ENCODE results near the gene PTPRU.
A peak's percentile ranks its signal among the peaks of the same experiment; 100 is the strongest.

Gene PTPRU

DNA sequence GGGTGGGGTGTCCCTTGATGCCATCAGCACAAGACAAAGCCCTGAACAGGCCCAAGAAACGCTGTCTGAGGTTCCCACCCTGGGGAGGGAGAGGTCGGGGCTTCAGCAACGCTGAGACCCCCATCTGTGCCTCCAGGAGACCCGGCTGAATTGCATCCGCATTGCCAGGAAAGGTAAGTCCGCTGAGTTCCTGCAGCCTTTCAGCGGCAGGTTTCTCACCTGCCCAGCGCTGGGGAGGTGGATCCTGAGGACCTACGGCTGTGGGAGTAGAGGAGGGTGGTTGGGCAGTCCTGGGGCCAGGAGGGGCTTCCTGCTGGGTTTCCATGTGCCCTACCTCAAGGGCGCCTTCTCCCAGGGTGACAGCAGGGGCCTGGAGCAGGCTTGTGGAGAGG lies 47.5 kb downstream of the PTPRU start:
- H3K9ac ChIP-seq, result 0 out of 2 replicates have a peak overlapping the region, but pooled peaks have one; percentile 34
- peak overlapping the region; percentile 53 for H3K4me3 ChIP-seq
- H4K20me1 ChIP-seq, result no peaks in the 10 kb centered on the region
- H3K36me3 ChIP-seq, result no peaks in the 10 kb centered on the region
- TF ChIP-seq Cebpa-rat (IDR thresholded peaks at IDR 0.05), result no peak
- peaks cover 48% of the 10 kb centered on the region for H3K4me1 ChIP-seq
- H3K27ac ChIP-seq, result peak overlapping the region; percentile 56; the same call in 1 of the 2 replicates
- no peaks in the 10 kb centered on the region for H3K9me3 ChIP-seq
- H3K27me3 ChIP-seq, result no peaks in the 10 kb centered on the region
- peak overlapping the region; percentile 75 for H3K4me2 ChIP-seq

- Histone ChIP-seq H4K20me1 (no peaks in the 10 kb centered on the region), H3K9me3 (no peaks in the 10 kb centered on the region), H3K4me1 (peaks cover 49% of the 10 kb centered on the region), H3K9ac (0 out of 2 replicates have a peak overlapping the region, but pooled peaks have one; percentile 34), H3K4me3 (0 out of 2 replicates have a peak overlapping the region, but pooled peaks have one; percentile 53), H3K36me3 (no peaks in the 10 kb centered on the region), H3K27ac (no peak overlapping the region), H3K27me3 (no peaks in the 10 kb centered on the region), H3K4me2 (peak overlapping the region; percentile 75; the same call in 1 of the 2 replicates)
- no peak for TF ChIP-seq Cebpa-rat (IDR thresholded peaks at IDR 0.05)
Observed at GRCh38 chr1:29284286-29284960, 48.1 kb downstream of the PTPRU start.

DNA sequence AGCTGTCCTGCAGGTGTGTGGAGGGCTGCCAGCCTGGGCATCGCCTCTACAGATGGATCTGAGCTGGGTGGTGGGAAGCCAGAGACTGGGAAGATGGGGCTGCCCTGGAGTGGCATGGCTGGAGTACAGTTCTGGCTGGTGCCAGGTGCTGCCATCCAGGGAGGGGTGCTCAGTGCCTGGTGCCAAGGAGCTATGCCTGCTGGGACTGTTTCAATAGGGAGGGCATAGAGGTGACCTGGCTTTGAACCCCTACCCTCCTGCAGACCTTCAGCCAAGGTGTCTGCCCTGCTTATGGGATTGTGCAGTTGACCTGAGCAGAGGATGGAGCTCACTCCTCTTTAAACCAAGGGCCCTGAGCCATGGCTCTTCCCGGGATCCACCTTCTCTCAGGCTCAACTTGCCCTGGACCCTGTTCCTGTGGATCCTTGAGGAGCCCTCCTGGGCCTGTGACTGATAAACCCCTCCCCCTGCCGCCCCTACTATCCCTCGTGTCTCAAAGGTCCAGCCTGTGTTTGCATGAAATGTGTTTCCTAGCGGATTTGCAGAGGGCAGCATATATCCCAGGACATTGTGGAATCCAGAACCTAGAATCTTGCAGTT lies 48.7 kb downstream of the PTPRU start:
- Histone ChIP-seq H3K9me3 (no peaks in the 10 kb centered on the region), H3K4me3 (no peak overlapping the region), H3K36me3 (no peaks in the 10 kb centered on the region), H3K27ac (no peak overlapping the region), H3K4me1 (peaks cover 49% of the 10 kb centered on the region), H3K27me3 (no peaks in the 10 kb centered on the region), H4K20me1 (no peaks in the 10 kb centered on the region), H3K9ac (no peak overlapping the region), H3K4me2 (no peak overlapping the region)
- no peak for TF ChIP-seq Cebpa-rat (IDR thresholded peaks at IDR 0.05)

DNA sequence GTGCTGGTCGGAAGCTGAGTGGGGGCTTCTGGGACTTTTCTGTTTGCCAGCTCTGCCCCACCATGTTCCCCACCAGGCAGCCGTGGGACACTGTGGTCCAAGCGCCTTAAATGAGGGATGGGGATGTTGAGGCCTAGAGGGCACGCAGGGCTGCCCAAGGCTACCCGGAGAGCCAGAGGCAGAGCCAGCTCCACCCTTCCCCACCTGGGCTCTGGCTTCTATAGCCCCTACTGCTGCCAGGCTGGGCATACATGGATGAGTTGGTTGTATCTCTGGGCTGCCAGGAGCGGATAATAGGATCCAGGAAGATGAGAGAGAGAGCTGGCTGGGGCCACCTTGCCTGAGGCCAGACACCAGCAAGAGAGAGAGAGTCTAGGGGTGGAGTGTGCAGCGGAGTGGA lies 49.4 kb downstream of the PTPRU start:
- H3K4me1 ChIP-seq, result peaks cover 49% of the 10 kb centered on the region
- no peaks in the 10 kb centered on the region for H4K20me1 ChIP-seq
- H3K4me2 ChIP-seq, result no peak overlapping the region
- no peaks in the 10 kb centered on the region for H3K36me3 ChIP-seq
- no peak for TF ChIP-seq Cebpa-rat (IDR thresholded peaks at IDR 0.05)
- H3K27ac ChIP-seq, result no peak overlapping the region
- H3K27me3 ChIP-seq, result no peaks in the 10 kb centered on the region
- no peak overlapping the region for H3K4me3 ChIP-seq
- H3K9ac ChIP-seq, result no peak overlapping the region
- no peaks in the 10 kb centered on the region for H3K9me3 ChIP-seq

GRCh38 chr1:29286194-29286767 lies 50.0 kb downstream of the PTPRU start:
- Histone ChIP-seq H3K36me3 (no peaks in the 10 kb centered on the region), H3K27me3 (no peaks in the 10 kb centered on the region), H3K4me3 (no peak overlapping the region), H3K9me3 (no peaks in the 10 kb centered on the region), H3K4me2 (peak overlapping the region; percentile 78), H3K27ac (no peak overlapping the region), H3K4me1 (peaks cover 49% of the 10 kb centered on the region), H4K20me1 (no peaks in the 10 kb centered on the region), H3K9ac (0 out of 2 replicates have a peak overlapping the region, but pooled peaks have one; percentile 15)
- TF ChIP-seq Cebpa-rat (IDR thresholded peaks at IDR 0.05), result no peak

- H3K36me3 ChIP-seq, result no peaks in the 10 kb centered on the region
- H3K9ac ChIP-seq, result no peak overlapping the region
- H4K20me1 ChIP-seq, result no peaks in the 10 kb centered on the region
- no peaks in the 10 kb centered on the region for H3K27me3 ChIP-seq
- no peak overlapping the region for H3K4me3 ChIP-seq
- no peak overlapping the region for H3K27ac ChIP-seq
- H3K9me3 ChIP-seq, result no peaks in the 10 kb centered on the region
- no peak for TF ChIP-seq Cebpa-rat (IDR thresholded peaks at IDR 0.05)
- H3K4me2 ChIP-seq, result no peak overlapping the region
- peaks cover 30% of the 10 kb centered on the region for H3K4me1 ChIP-seq
Observed at GRCh38 chr1:29289493-29289892, 53.2 kb downstream of the PTPRU start.

GRCh38 chr1:29290414-29290985 lies 54.2 kb downstream of the PTPRU start:
- Histone ChIP-seq H3K27me3 (no peaks in the 10 kb centered on the region), H3K4me1 (peaks cover 35% of the 10 kb centered on the region), H3K36me3 (no peaks in the 10 kb centered on the region), H4K20me1 (no peaks in the 10 kb centered on the region), H3K27ac (no peak overlapping the region), H3K4me3 (no peak overlapping the region), H3K9me3 (no peaks in the 10 kb centered on the region), H3K9ac (no peak overlapping the region), H3K4me2 (no peak overlapping the region)
- no peak for TF ChIP-seq Cebpa-rat (IDR thresholded peaks at IDR 0.05)

DNA sequence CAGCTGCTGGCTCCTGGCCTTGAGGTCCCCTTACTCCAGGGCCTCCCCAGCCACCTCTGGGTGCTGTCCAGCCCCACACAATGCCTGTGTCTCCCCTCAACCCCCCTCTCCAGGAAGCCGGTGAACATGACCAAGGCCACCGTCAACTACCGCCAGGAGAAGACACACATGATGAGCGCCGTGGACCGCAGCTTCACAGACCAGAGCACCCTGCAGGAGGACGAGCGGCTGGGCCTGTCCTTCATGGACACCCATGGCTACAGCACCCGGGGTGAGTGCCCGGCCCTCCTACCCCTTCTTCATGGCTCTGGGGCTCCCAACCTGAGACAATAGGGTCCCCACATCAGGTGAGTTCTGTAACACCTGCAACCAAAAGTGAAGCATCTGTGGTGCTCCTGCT lies 55.4 kb downstream of the PTPRU start:
- H3K4me2 ChIP-seq, result no peak overlapping the region
- H3K4me3 ChIP-seq, result no peak overlapping the region
- no peak overlapping the region for H3K27ac ChIP-seq
- H3K9ac ChIP-seq, result no peak overlapping the region
- H3K4me1 ChIP-seq, result peaks cover 28% of the 10 kb centered on the region
- no peaks in the 10 kb centered on the region for H3K9me3 ChIP-seq
- no peaks in the 10 kb centered on the region for H3K36me3 ChIP-seq
- TF ChIP-seq Cebpa-rat (IDR thresholded peaks at IDR 0.05), result no peak
- no peaks in the 10 kb centered on the region for H4K20me1 ChIP-seq
- H3K27me3 ChIP-seq, result no peaks in the 10 kb centered on the region

DNA sequence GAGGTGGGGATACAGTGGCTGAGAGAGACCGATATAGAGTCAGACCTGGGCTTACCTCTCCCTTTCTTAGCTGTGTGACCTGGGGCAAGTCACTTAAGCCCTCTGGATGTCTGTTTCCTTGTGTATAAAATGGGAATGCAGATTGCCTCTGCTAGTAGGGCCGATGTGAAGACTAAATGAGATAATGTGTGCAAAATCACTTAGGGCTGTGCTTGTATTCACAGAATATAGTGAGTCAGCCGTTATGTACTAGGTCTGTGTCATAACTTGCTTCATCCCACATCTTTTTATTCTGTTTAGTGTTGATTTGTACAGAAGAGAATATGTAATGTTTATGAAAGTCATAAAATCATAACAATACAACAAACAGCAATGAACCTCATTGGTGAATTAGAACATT lies 56.0 kb downstream of the PTPRU start:
- Histone ChIP-seq H3K4me3 (no peak overlapping the region), H3K4me1 (peaks cover 22% of the 10 kb centered on the region), H4K20me1 (no peaks in the 10 kb centered on the region), H3K9ac (no peak overlapping the region), H3K36me3 (no peaks in the 10 kb centered on the region), H3K4me2 (no peak overlapping the region), H3K9me3 (no peaks in the 10 kb centered on the region), H3K27ac (no peak overlapping the region), H3K27me3 (no peaks in the 10 kb centered on the region)
- TF ChIP-seq Cebpa-rat (IDR thresholded peaks at IDR 0.05), result no peak

DNA sequence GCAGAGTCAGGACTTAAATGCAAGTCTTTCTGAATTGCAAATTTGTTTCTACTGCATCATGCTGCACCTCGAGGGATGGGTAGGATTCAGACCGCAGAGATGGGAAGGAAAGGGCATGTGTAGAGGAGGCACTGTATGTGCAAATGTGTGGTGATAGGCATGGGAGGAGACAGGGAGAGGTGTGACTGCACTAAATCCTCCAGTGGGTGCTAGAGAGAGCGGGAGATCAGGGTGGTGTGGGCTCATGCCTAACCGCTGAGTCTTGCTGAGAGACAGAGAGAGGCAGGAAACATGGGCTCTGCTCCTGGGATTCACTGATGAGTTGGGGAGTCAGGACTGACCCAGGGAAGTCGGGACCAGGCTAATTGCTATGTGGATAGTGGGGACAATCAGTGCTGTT lies 61.1 kb downstream of the PTPRU start:
- Histone ChIP-seq H3K4me1 (peaks cover 14% of the 10 kb centered on the region), H4K20me1 (no peaks in the 10 kb centered on the region), H3K4me2 (no peak overlapping the region), H3K9me3 (no peaks in the 10 kb centered on the region), H3K27me3 (no peaks in the 10 kb centered on the region), H3K36me3 (no peaks in the 10 kb centered on the region), H3K9ac (no peak overlapping the region), H3K27ac (no peak overlapping the region), H3K4me3 (no peak overlapping the region)
- no peak for TF ChIP-seq Cebpa-rat (IDR thresholded peaks at IDR 0.05)

Measured in BLaER1 (cell line).